Neural cell (in vitro differentiated cells): ENCODE measurements around the gene FOXO1. TPM values are rescaled to one million over a fixed set of nuclear protein-coding genes. Genes with fewer than 3 reads are reported as not detected.

Experiments
- H2AFZ ChIP-seq: fragments of 200-600, 300-800 bp; sonication (generic), shearing (Covaris generic); 2 replicates; pipeline ENCODE4 v1.6.0; 2014; ENCODE audit warnings: low read depth, mild to moderate bottlenecking, antibody characterized with exemption, low read length, moderate library complexity
- H3F3A ChIP-seq: fragments of 200-600 bp; shearing (Covaris generic); 2 replicates; pipeline ENCODE4 v1.6.1; 2016; ENCODE audit warnings: mild to moderate bottlenecking, moderate library complexity, mixed read lengths, antibody characterized with exemption, low read length; ENCODE audit not compliant: insufficient read depth, poor library complexity, severe bottlenecking
- H3K27ac ChIP-seq: fragments of 200-600, 300-800 bp; sonication (generic), shearing (Covaris generic); 2 replicates; pipeline ENCODE4 v1.5.1; 2014; ENCODE audit warnings: mild to moderate bottlenecking, low read length, moderate library complexity
- H3K27me3 ChIP-seq: fragments of 300-800, 200-600 bp; sonication (generic), shearing (Covaris generic); 2 replicates; pipeline ENCODE4 v1.6.0; 2014; ENCODE audit warnings: mild to moderate bottlenecking, low read depth, low read length, moderate library complexity; ENCODE audit not compliant: insufficient read depth
- H3K36me3 ChIP-seq: fragments of 300-800, 200-600 bp; sonication (generic), shearing (Covaris generic); 2 replicates; pipeline ENCODE4 v1.5.1; 2014; ENCODE audit warnings: mild to moderate bottlenecking, antibody characterized with exemption, low read length, moderate library complexity; ENCODE audit not compliant: insufficient read depth
- H3K4me2 ChIP-seq: fragments of 300-800, 200-600 bp; sonication (generic), shearing (Covaris generic); 2 replicates; pipeline ENCODE4 v1.6.0; 2014; ENCODE audit warnings: mild to moderate bottlenecking, low read length
- H3K4me3 ChIP-seq: fragments of 300-800, 200-600 bp; sonication (generic), shearing (Covaris generic); 2 replicates; pipeline ENCODE4 v1.5.1; 2014; ENCODE audit warnings: mild to moderate bottlenecking, low read length, moderate library complexity
- H3K79me2 ChIP-seq: fragments of 200-600 bp; shearing (Covaris generic); replicated peaks from 2 replicates; pipeline ENCODE4 v1.6.0; 2014; ENCODE audit warnings: mild to moderate bottlenecking, low read length, moderate library complexity; ENCODE audit not compliant: insufficient read depth
- H3K9ac ChIP-seq: fragments of 300-800, 200-600 bp; sonication (generic), shearing (Covaris generic); 2 replicates; pipeline ENCODE4 v1.6.1; 2016; ENCODE audit warnings: mild to moderate bottlenecking, low read length, mixed read lengths
- H3K9me2 ChIP-seq: fragments of 200-600 bp; shearing (Covaris generic); 2 replicates; pipeline ENCODE4 v1.6.1; 2016; ENCODE audit warnings: mild to moderate bottlenecking, low read length, mixed read lengths; ENCODE audit not compliant: insufficient read depth
- H3K9me3 ChIP-seq: fragments of 200-600, 300-800 bp; sonication (generic), shearing (Covaris generic); 2 replicates; pipeline ENCODE4 v1.6.1; 2016; ENCODE audit warnings: mild to moderate bottlenecking, mixed run types, low read length, moderate library complexity, mixed read lengths
- H4K20me1 ChIP-seq: fragments of 200-600 bp; shearing (Covaris generic); 2 replicates; pipeline ENCODE4 v1.6.1; 2016; ENCODE audit warnings: mild to moderate bottlenecking, mixed run types; ENCODE audit not compliant: insufficient read depth
- CTCF ChIP-seq: fragments of 450-650 bp; IDR thresholded peaks from 2 replicates; pipeline ENCODE4 v1.5.1; 2014; ENCODE audit warnings: antibody characterized with exemption, mild to moderate bottlenecking, moderate library complexity; ENCODE audit not compliant: poor library complexity, severe bottlenecking
- EP300 ChIP-seq: fragments of 450-650 bp; conservative IDR thresholded peaks from 2 replicates; pipeline ENCODE4 v1.6.1; 2014; ENCODE audit warnings: antibody characterized with exemption, mild to moderate bottlenecking, moderate library complexity; ENCODE audit not compliant: poor library complexity, severe bottlenecking
- EZH2 ChIP-seq: fragments of 200-600, 300-800 bp; shearing (Covaris generic), sonication (generic); IDR thresholded peaks from 2 replicates; pipeline ENCODE4 v1.6.1; 2014; ENCODE audit warnings: antibody characterized with exemption, low read length, borderline replicate concordance, mild to moderate bottlenecking; ENCODE audit not compliant: insufficient read depth, poor library complexity, severe bottlenecking
- MXI1 ChIP-seq: fragments of 450-650 bp; conservative IDR thresholded peaks from 2 replicates; pipeline ENCODE4 v1.6.1; 2014; ENCODE audit warnings: antibody characterized with exemption, mild to moderate bottlenecking; ENCODE audit not compliant: poor library complexity, severe bottlenecking
- POLR2AphosphoS5 ChIP-seq: IDR thresholded peaks from 2 replicates; pipeline ENCODE4 v1.6.1; 2012
- RAD21 ChIP-seq: fragments of 450-650 bp; conservative IDR thresholded peaks from 2 replicates; pipeline ENCODE4 v1.6.1; 2014; ENCODE audit warnings: antibody characterized with exemption, mild to moderate bottlenecking, moderate library complexity
- REST ChIP-seq: IDR thresholded peaks from 2 replicates; pipeline ENCODE4 v1.6.1; 2012; ENCODE audit warnings: borderline replicate concordance
- SMC3 ChIP-seq: fragments of 450-650 bp; conservative IDR thresholded peaks from 2 replicates; pipeline ENCODE4 v1.6.1; 2014; ENCODE audit warnings: antibody characterized with exemption, mild to moderate bottlenecking, moderate library complexity; ENCODE audit not compliant: poor library complexity
- TAF1 ChIP-seq: IDR thresholded peaks from 2 replicates; pipeline ENCODE4 v1.6.1; 2012; ENCODE audit warnings: low read depth
- polyA plus RNA-seq: library from polyadenylated mRNA; depleted of rRNA; stranded (reverse); fragments of >200 nt; gene quantifications from 2 replicates; pipeline ENCODE4 v1.2.3, GENCODE V29; 2014

The FOXO1 gene
- polyA plus RNA-seq, 1 donor from 2014 or later, result 1.2 TPM

- Histone ChIP-seq H4K20me1 (no peaks in the 10 kb centered on the region), H3K27me3 (no peaks in the 10 kb centered on the region), H3K4me3 (no peak overlapping the region), H3K27ac (no peak overlapping the region), H3F3A (no peaks in the 10 kb centered on the region), H2AFZ (no peak overlapping the region), H3K79me2 (no peaks in the 10 kb centered on the region), H3K4me2 (no peak overlapping the region), H3K36me3 (no peaks in the 10 kb centered on the region), H3K9me2 (no peaks in the 10 kb centered on the region), H3K9me3 (no peaks in the 10 kb centered on the region), H3K9ac (no peak overlapping the region)
- no peak for TF ChIP-seq POLR2AphosphoS5
- TF ChIP-seq MXI1, result no peak
- TF ChIP-seq TAF1, result no peak
- no peak for TF ChIP-seq SMC3
- no peak for TF ChIP-seq CTCF
- no peak for TF ChIP-seq EP300
- TF ChIP-seq REST, result no peak
- no peak for TF ChIP-seq EZH2
- TF ChIP-seq RAD21, result no peak
These were observed 39.5 kb downstream of the FOXO1 start for GRCh38 chr13:40626977-40627376.

GRCh38 chr13:40626561-40626960, 39.9 kb downstream of the FOXO1 start:
- no peaks in the 10 kb centered on the region for H3K79me2 ChIP-seq
- H3K9ac ChIP-seq, result no peak overlapping the region
- H3K4me2 ChIP-seq, result no peak overlapping the region
- no peaks in the 10 kb centered on the region for H3K9me3 ChIP-seq
- TF ChIP-seq POLR2AphosphoS5 (no peak), EZH2 (no peak), TAF1 (no peak)
- H3K36me3 ChIP-seq, result no peaks in the 10 kb centered on the region
- no peaks in the 10 kb centered on the region for H3K9me2 ChIP-seq
- no peaks in the 10 kb centered on the region for H3F3A ChIP-seq
- H2AFZ ChIP-seq, result no peak overlapping the region
- no peak overlapping the region for H3K27ac ChIP-seq
- no peaks in the 10 kb centered on the region for H3K27me3 ChIP-seq
- no peak overlapping the region for H3K4me3 ChIP-seq
- H4K20me1 ChIP-seq, result no peaks in the 10 kb centered on the region

- H3K79me2 ChIP-seq, result no peaks in the 10 kb centered on the region
- H3K36me3 ChIP-seq, result no peaks in the 10 kb centered on the region
- no peak overlapping the region for H3K9ac ChIP-seq
- H3K27me3 ChIP-seq, result no peaks in the 10 kb centered on the region
- TF ChIP-seq REST, result no peak
- TF ChIP-seq SMC3, result no peak
- TF ChIP-seq MXI1, result no peak
- no peak for TF ChIP-seq EZH2
- no peak for TF ChIP-seq TAF1
- no peak for TF ChIP-seq RAD21
- no peak for TF ChIP-seq POLR2AphosphoS5
- no peak for TF ChIP-seq CTCF
- TF ChIP-seq EP300, result no peak
- no peaks in the 10 kb centered on the region for H3K9me3 ChIP-seq
- H3K27ac ChIP-seq, result no peak overlapping the region
- no peak overlapping the region for H3K4me2 ChIP-seq
- H3F3A ChIP-seq, result no peaks in the 10 kb centered on the region
- H4K20me1 ChIP-seq, result no peaks in the 10 kb centered on the region
- no peak overlapping the region for H2AFZ ChIP-seq
- no peaks in the 10 kb centered on the region for H3K9me2 ChIP-seq
- H3K4me3 ChIP-seq, result no peak overlapping the region
These were observed 41.5 kb downstream of the FOXO1 start for GRCh38 chr13:40624986-40625385.
